Osteocyte (in vitro differentiated cells): ENCODE data around the gene MRNIP. TPM values are rescaled to one million over a fixed set of nuclear protein-coding genes. Genes with fewer than 3 reads are reported as not detected.

ENCODE experiments used
- DNase-seq: peaks from one replicate; pipeline ENCODE4 v3.0.0; 2021; ENCODE audit warnings: mixed read lengths; ENCODE audit not compliant: unreplicated experiment; ENCODE audit errors: extremely low spot score
- H3K27ac Mint-ChIP-seq: one replicate; pipeline ENCODE4 v1.8.0; 2021; ENCODE audit warnings: mild to moderate bottlenecking, mixed read lengths; ENCODE audit not compliant: unreplicated experiment
- H3K27me3 Mint-ChIP-seq: one replicate; pipeline ENCODE4 v1.8.0; 2021; ENCODE audit warnings: mixed read lengths; ENCODE audit not compliant: unreplicated experiment
- H3K36me3 Mint-ChIP-seq: one replicate; pipeline ENCODE4 v1.8.0; 2021; ENCODE audit warnings: mixed read lengths; ENCODE audit not compliant: unreplicated experiment
- H3K4me1 Mint-ChIP-seq: one replicate; pipeline ENCODE4 v1.8.0; 2021; ENCODE audit warnings: mixed read lengths; ENCODE audit not compliant: unreplicated experiment
- H3K4me3 Mint-ChIP-seq: one replicate; pipeline ENCODE4 v1.8.0; 2021; ENCODE audit warnings: mild to moderate bottlenecking, moderate library complexity, mixed read lengths; ENCODE audit not compliant: unreplicated experiment
- H3K9me3 Mint-ChIP-seq: one replicate; pipeline ENCODE4 v1.8.0; 2021; ENCODE audit warnings: mixed read lengths; ENCODE audit not compliant: unreplicated experiment
- CTCF ChIP-seq: fragments of 200-600 bp; sonication (generic); IDR thresholded peaks from 2 replicates; pipeline ENCODE4 v1.5.0; 2021; ENCODE audit warnings: antibody characterized with exemption, mild to moderate bottlenecking, moderate library complexity
- total RNA-seq: library from RNA; stranded (reverse); gene quantifications from 2 replicates; pipeline ENCODE4 v1.2.1, GENCODE V29; 2021

MRNIP gene
- total RNA-seq, 1 donor from 2014 or later, result 25.8 TPM

GRCh38 chr5:179880848-179881590, 22.4 kb upstream of the MRNIP start:
- Mint-ChIP-seq H3K27me3 (no peaks in the 10 kb centered on the region), H3K4me3 (no peak overlapping the region), H3K9me3 (peaks cover 8% of the 10 kb centered on the region), H3K27ac (no peak overlapping the region), H3K4me1 (no peaks in the 10 kb centered on the region), H3K36me3 (peaks cover 56% of the 10 kb centered on the region)
- TF ChIP-seq CTCF, result no peak
- DNase-seq, result no peak

- Mint-ChIP-seq H3K27ac (no peak overlapping the region), H3K36me3 (peaks cover 51% of the 10 kb centered on the region), H3K4me1 (no peaks in the 10 kb centered on the region), H3K27me3 (no peaks in the 10 kb centered on the region), H3K4me3 (no peak overlapping the region), H3K9me3 (peaks cover 8% of the 10 kb centered on the region)
- TF ChIP-seq CTCF, result no peak
- no peak for DNase-seq
Measured at GRCh38 chr5:179880066-179880650, 21.5 kb upstream of the MRNIP start.

- H3K9me3 Mint-ChIP-seq, result peaks cover 8% of the 10 kb centered on the region
- H3K27me3 Mint-ChIP-seq, result no peaks in the 10 kb centered on the region
- H3K27ac Mint-ChIP-seq, result no peak overlapping the region
- TF ChIP-seq CTCF, result no peak
- H3K4me3 Mint-ChIP-seq, result no peak overlapping the region
- H3K36me3 Mint-ChIP-seq, result peaks cover 46% of the 10 kb centered on the region
- no peak for DNase-seq
- H3K4me1 Mint-ChIP-seq, result no peaks in the 10 kb centered on the region
Measured at GRCh38 chr5:179879690-179880010, 21.0 kb upstream of the MRNIP start.

GRCh38 chr5:179879003-179879689, 20.5 kb upstream of the MRNIP start:
- no peaks in the 10 kb centered on the region for H3K27me3 Mint-ChIP-seq
- no peak overlapping the region for H3K4me3 Mint-ChIP-seq
- H3K36me3 Mint-ChIP-seq, result peaks cover 42% of the 10 kb centered on the region
- H3K27ac Mint-ChIP-seq, result no peak overlapping the region
- peaks cover 8% of the 10 kb centered on the region for H3K9me3 Mint-ChIP-seq
- TF ChIP-seq CTCF, result no peak
- H3K4me1 Mint-ChIP-seq, result no peaks in the 10 kb centered on the region
- DNase-seq, result no peak
